H1 (cell line): ENCODE data around the gene SLC22A15. TPM values are rescaled to one million over a fixed set of nuclear protein-coding genes. Genes with fewer than 3 reads are reported as not detected.
"Not testable (repeated sequence)": the region's sequence is repeated elsewhere in the genome, so short reads cannot be mapped to it uniquely, and the experiment has no call there.

ENCODE experiments used
- CTCF ChIA-PET: fragments of 300-600 bp; sonication (Branson Sonifier 250); formaldehyde crosslinking; loops from one replicate; lab custom pipeline; 2021; ENCODE audit not compliant: partially characterized antibody; lab: Charles Lee
- POLR2A ChIA-PET: fragments of 300-600 bp; sonication (Branson Sonifier 250); formaldehyde crosslinking; loops from one replicate; lab custom pipeline; 2021; ENCODE audit warnings: inconsistent platforms; ENCODE audit not compliant: partially characterized antibody; lab: Charles Lee
- DNase-seq, 2 experiments: peaks; one replicate each; pipeline versions ENCODE4 v3.0.0 to v3.0.0-alpha.2; 2010 to 2022; ENCODE audit warnings: low spot score in 2 of 2, low read depth in 1 of 2, mixed read lengths in 1 of 2
- FAIRE-seq: peaks from 2 replicates; lab custom pipeline; 2011; peaks lifted over from hg19 to GRCh38; lab: Jason Lieb, UNC
- H2AFZ ChIP-seq: 2 replicates; pipeline ENCODE4 v1.8.1; 2012; ENCODE audit warnings: low read length, inconsistent platforms
- H2AK5ac ChIP-seq: 2 replicates; pipeline ENCODE4 v1.6.1; 2013; ENCODE audit warnings: low read depth, low read length
- H2BK120ac ChIP-seq: replicated peaks from 2 replicates; pipeline ENCODE3; 2013; ENCODE audit warnings: low read depth, low read length, inconsistent platforms
- H2BK12ac ChIP-seq: 2 replicates; pipeline ENCODE4 v1.6.1; 2013; ENCODE audit warnings: low read depth, low read length
- H2BK15ac ChIP-seq: 2 replicates; pipeline ENCODE4 v1.6.1; 2013; ENCODE audit warnings: low read length
- H2BK20ac ChIP-seq: 2 replicates; pipeline ENCODE4 v1.6.1; 2013; ENCODE audit warnings: low read length
- H2BK5ac ChIP-seq: 2 replicates; pipeline ENCODE4 v1.6.1; 2013; ENCODE audit warnings: low read depth, low read length
- H3K14ac ChIP-seq: 2 replicates; pipeline ENCODE4 v1.6.1; 2013; ENCODE audit warnings: inconsistent platforms; ENCODE audit not compliant: insufficient read length
- H3K18ac ChIP-seq: 2 replicates; pipeline ENCODE4 v1.6.1; 2013; ENCODE audit warnings: low read length; ENCODE audit errors: extremely low read depth
- H3K23ac ChIP-seq: 2 replicates; pipeline ENCODE4 v1.6.1; 2013; ENCODE audit warnings: inconsistent platforms; ENCODE audit not compliant: insufficient read length
- H3K23me2 ChIP-seq: 2 replicates; pipeline ENCODE4 v1.6.1; 2013; ENCODE audit warnings: low read depth, low read length
- H3K27ac ChIP-seq: 2 replicates; pipeline ENCODE4 v1.6.1; 2011; ENCODE audit warnings: low read depth, low read length, inconsistent platforms
- H3K27me3 ChIP-seq, 4 experiments: replicated peaks in 1 of 4; 1 replicate in 1 of 4; 2 replicates in 3 of 4; pipeline versions ENCODE4 v1.6.1 to v1.8.1; 2011 to 2013; ENCODE audit warnings: low read length in 3 of 4, mild to moderate bottlenecking in 3 of 4, inconsistent platforms in 2 of 4, mixed read lengths in 2 of 4, moderate library complexity in 1 of 4; ENCODE audit not compliant: control insufficient read depth in 3 of 4, insufficient read depth in 3 of 4; ENCODE audit errors: extremely low read depth in 1 of 4
- H3K36me3 ChIP-seq, 4 experiments: 2 replicates each; pipeline versions ENCODE4 v1.6.1 to v1.8.1; 2011 to 2013; ENCODE audit warnings: mild to moderate bottlenecking in 4 of 4, low read length in 3 of 4, moderate library complexity in 2 of 4, control low read depth in 1 of 4, inconsistent platforms in 1 of 4; ENCODE audit not compliant: insufficient read depth in 4 of 4, control insufficient read depth in 2 of 4
- H3K4ac ChIP-seq: replicated peaks from 2 replicates; pipeline ENCODE3; 2013; ENCODE audit warnings: low read length, low read depth, mixed read lengths, inconsistent platforms; ENCODE audit not compliant: insufficient read length
- H3K4me1 ChIP-seq, 4 experiments: replicated peaks in 1 of 4; 1 replicate in 1 of 4; 2 replicates in 3 of 4; pipeline versions ENCODE4 v1.6.1 to v1.8.1; 2011 to 2013; ENCODE audit warnings: low read length in 3 of 4, inconsistent platforms in 2 of 4, mixed read lengths in 1 of 4; ENCODE audit not compliant: insufficient read depth in 4 of 4, control insufficient read depth in 3 of 4
- H3K4me2 ChIP-seq, 2 experiments: 2 replicates each; pipeline versions ENCODE4 v1.6.1 to v1.8.1; 2011 to 2013; ENCODE audit warnings: low read depth in 2 of 2, low read length in 2 of 2, control low read depth in 1 of 2, inconsistent platforms in 1 of 2, mild to moderate bottlenecking in 1 of 2; ENCODE audit not compliant: insufficient read depth in 1 of 2
- H3K4me3 ChIP-seq, 4 experiments: fragments of 200-600, 300-600 bp in 1 of 4; sonication (generic), shearing (Covaris generic), sonication (Bioruptor Twin) in 1 of 4; 2 replicates each; pipeline versions ENCODE4 v1.5.1 to v1.8.1; 2011 to 2016; ENCODE audit warnings: low read length in 4 of 4, low read depth in 3 of 4, control low read depth in 2 of 4, inconsistent platforms in 2 of 4, mild to moderate bottlenecking in 2 of 4, mixed read lengths in 1 of 4, moderate library complexity in 1 of 4; ENCODE audit not compliant: insufficient read depth in 2 of 4; ENCODE audit errors: extremely low read depth in 1 of 4
- H3K56ac ChIP-seq: replicated peaks from 2 replicates; pipeline ENCODE3; 2013; ENCODE audit warnings: low read depth, mild to moderate bottlenecking, mixed read lengths, low read length, inconsistent platforms; ENCODE audit not compliant: insufficient read length
- H3K79me1 ChIP-seq: 2 replicates; pipeline ENCODE4 v1.6.1; 2013; ENCODE audit warnings: low read depth, low read length, control low read depth
- H3K79me2 ChIP-seq, 2 experiments: 2 replicates each; pipeline versions ENCODE4 v1.6.1 to v1.8.1; 2012 to 2013; ENCODE audit warnings: low read length in 2 of 2, mild to moderate bottlenecking in 2 of 2, inconsistent platforms in 1 of 2; ENCODE audit not compliant: insufficient read depth in 2 of 2, control insufficient read depth in 1 of 2
- H3K9ac ChIP-seq, 4 experiments: replicated peaks in 1 of 4; 1 replicate in 1 of 4; 2 replicates in 3 of 4; pipeline versions ENCODE4 v1.6.1 to v1.8.1; 2011 to 2013; ENCODE audit warnings: low read depth in 3 of 4, low read length in 3 of 4, control low read depth in 2 of 4, mild to moderate bottlenecking in 2 of 4, moderate library complexity in 2 of 4, inconsistent platforms in 1 of 4; ENCODE audit errors: extremely low read depth in 1 of 4
- H3K9me3 ChIP-seq, 2 experiments: 2 replicates each; pipeline versions ENCODE4 v1.6.1 to v1.8.1; 2012 to 2013; ENCODE audit warnings: mild to moderate bottlenecking in 2 of 2, moderate library complexity in 2 of 2, control low read depth in 1 of 2, inconsistent platforms in 1 of 2, low read depth in 1 of 2, low read length in 1 of 2, mixed read lengths in 1 of 2; ENCODE audit not compliant: insufficient read depth in 2 of 2
- H4K20me1 ChIP-seq, 2 experiments: replicated peaks in 1 of 2; 2 replicates each; pipeline versions ENCODE3 to v1.8.1; 2011 to 2013; ENCODE audit warnings: inconsistent platforms in 2 of 2, low read length in 2 of 2, mild to moderate bottlenecking in 1 of 2; ENCODE audit not compliant: insufficient read depth in 2 of 2, control insufficient read depth in 1 of 2
- H4K5ac ChIP-seq: 2 replicates; pipeline ENCODE4 v1.6.1; 2013; ENCODE audit warnings: low read length, low read depth, mixed read lengths, inconsistent platforms; ENCODE audit not compliant: insufficient read length
- H4K8ac ChIP-seq: 2 replicates; pipeline ENCODE4 v1.8.0; 2013; ENCODE audit warnings: mild to moderate bottlenecking, moderate library complexity, low read length, inconsistent platforms; ENCODE audit not compliant: insufficient read depth; ENCODE audit errors: extremely low read depth
- H4K91ac ChIP-seq: replicated peaks from 2 replicates; pipeline ENCODE3; 2013; ENCODE audit warnings: low read length, mixed read lengths, inconsistent platforms; ENCODE audit not compliant: insufficient read length
- EZH2 ChIP-seq: fragments of 200-600 bp; sonication (generic); IDR thresholded peaks from 2 replicates; pipeline ENCODE4 v1.7.1; 2012; ENCODE audit warnings: low read depth, mild to moderate bottlenecking, moderate library complexity, low read length, inconsistent platforms; ENCODE audit not compliant: severe bottlenecking
- GABPA ChIP-seq: IDR thresholded peaks from 2 replicates; pipeline ENCODE4 v1.6.1; 2011; ENCODE audit warnings: mild to moderate bottlenecking, low read length, moderate library complexity, borderline replicate concordance; ENCODE audit not compliant: insufficient read depth
- KDM1A ChIP-seq: fragments of 200-600, 300-600 bp; sonication (generic); IDR thresholded peaks from 2 replicates; pipeline ENCODE4 v1.7.1; 2016; ENCODE audit warnings: mild to moderate bottlenecking, low read length, borderline replicate concordance
- KDM4A ChIP-seq: IDR thresholded peaks from one replicate; pipeline ENCODE4 v1.7.1; 2012; ENCODE audit warnings: low read depth, mild to moderate bottlenecking, moderate library complexity, low read length, inconsistent platforms; ENCODE audit not compliant: severe bottlenecking
- WGBS, 2 experiments: shearing (Covaris generic) in 1 of 2; methylation state at CpG; one replicate each; pipeline versions ENCODE4 v1.1.6 to v1.1.7; 2013 to 2015; ENCODE audit warnings: low lambda C conversion rate in 2 of 2, mixed read lengths in 2 of 2, inconsistent platforms in 1 of 2, low coverage in 1 of 2, missing lambda C conversion rate in 1 of 2; ENCODE audit not compliant: insufficient replicate concordance in 2 of 2, insufficient coverage in 1 of 2, insufficient read length in 1 of 2; ENCODE audit errors: extremely low coverage in 1 of 2, missing lambda C conversion rate in 1 of 2; 5-methylcytosine and 5-hydroxymethylcytosine counted together
- polyA plus RNA-seq, 7 experiments: library from polyadenylated mRNA; depleted of rRNA in 3 of 7; stranded (reverse) in 5 of 7; unstranded in 2 of 7; fragments of >200 nt in 5 of 7; fragments of 200-250 nt in 2 of 7; gene quantifications; 1 replicate in 5 of 7; 2 replicates in 1 of 7; 4 replicates in 1 of 7; pipeline versions ENCODE4 v1.2.1 to v1.2.3, GENCODE V29; 2011 to 2013; ENCODE audit warnings: missing spikeins in 2 of 7, mixed read lengths in 2 of 7
- total RNA-seq: library from RNA; stranded (reverse); fragmentation: NEBNext Ultra II Directional; extraction: Animal tissue kit (Norgen Biotek cat#: 25700); gene quantifications from 2 replicates; pipeline ENCODE4 v1.2.1, GENCODE V29; 2021

Gene SLC22A15
- total and polyA plus RNA-seq, 2 of the 8 experiments (the other 6 are each of a cell fraction or from before 2014, with no cell fraction given) = 3.2 to 3.3 TPM

GRCh38 chr1:116044071-116044470 is 67.8 kb downstream of the SLC22A15 start (continued):
- TF ChIP-seq KDM4A (no peak), GABPA (no peak), EZH2 (no peak), KDM1A (no peak)

- H3K23me2 ChIP-seq, H3K79me1 ChIP-seq, DNase-seq, H2BK15ac ChIP-seq, H2AK5ac ChIP-seq, H4K8ac ChIP-seq, H3K27me3 ChIP-seq, H4K91ac ChIP-seq, FAIRE-seq, H2BK12ac ChIP-seq, H3K56ac ChIP-seq, H3K27ac ChIP-seq, POLR2A ChIA-PET, H2BK120ac ChIP-seq, H2BK5ac ChIP-seq, H4K5ac ChIP-seq, H3K4me3 ChIP-seq, H3K4ac ChIP-seq, H3K23ac ChIP-seq, H3K36me3 ChIP-seq, H3K14ac ChIP-seq, H4K20me1 ChIP-seq, H3K18ac ChIP-seq, H3K79me2 ChIP-seq, H3K4me1 ChIP-seq, H3K4me2 ChIP-seq, CTCF ChIA-PET, H3K9ac ChIP-seq, H2BK20ac ChIP-seq, H2AFZ ChIP-seq: not testable (repeated sequence)
- 94% methylated on average over 7 of the region's 8 CpGs; no CpG with 5 or more reads in 1 of the 2 experiments for WGBS, 2 experiments
- H3K9me3 ChIP-seq = peaks cover 12 to 15% of the 10 kb centered on the region in 2 experiments
Observed at GRCh38 chr1:116046933-116047332, 70.6 kb downstream of the SLC22A15 start.
